ENCODE results near the gene TMEM154.

DNA sequence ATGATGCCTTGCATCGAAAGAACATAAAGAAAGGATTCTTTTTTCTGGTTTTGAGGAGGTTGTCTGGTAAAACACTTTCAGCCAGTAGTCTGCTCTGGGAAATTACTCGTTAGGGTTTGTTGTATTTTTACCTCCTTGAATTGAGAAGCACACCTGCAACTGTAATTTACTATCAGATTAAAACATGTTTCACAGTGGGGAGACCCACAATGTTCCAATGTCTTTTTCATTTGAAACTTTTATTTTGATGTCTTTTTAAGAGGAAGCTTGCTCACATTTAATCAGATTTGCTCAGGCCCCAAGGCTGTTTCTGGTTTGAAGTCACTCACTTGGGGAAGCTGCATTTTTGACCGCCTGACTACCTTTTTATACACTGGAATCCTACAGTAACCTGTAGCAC, 12.0 kb downstream of the TMEM154 start:
- TF ChIP-seq, protein P1, sequence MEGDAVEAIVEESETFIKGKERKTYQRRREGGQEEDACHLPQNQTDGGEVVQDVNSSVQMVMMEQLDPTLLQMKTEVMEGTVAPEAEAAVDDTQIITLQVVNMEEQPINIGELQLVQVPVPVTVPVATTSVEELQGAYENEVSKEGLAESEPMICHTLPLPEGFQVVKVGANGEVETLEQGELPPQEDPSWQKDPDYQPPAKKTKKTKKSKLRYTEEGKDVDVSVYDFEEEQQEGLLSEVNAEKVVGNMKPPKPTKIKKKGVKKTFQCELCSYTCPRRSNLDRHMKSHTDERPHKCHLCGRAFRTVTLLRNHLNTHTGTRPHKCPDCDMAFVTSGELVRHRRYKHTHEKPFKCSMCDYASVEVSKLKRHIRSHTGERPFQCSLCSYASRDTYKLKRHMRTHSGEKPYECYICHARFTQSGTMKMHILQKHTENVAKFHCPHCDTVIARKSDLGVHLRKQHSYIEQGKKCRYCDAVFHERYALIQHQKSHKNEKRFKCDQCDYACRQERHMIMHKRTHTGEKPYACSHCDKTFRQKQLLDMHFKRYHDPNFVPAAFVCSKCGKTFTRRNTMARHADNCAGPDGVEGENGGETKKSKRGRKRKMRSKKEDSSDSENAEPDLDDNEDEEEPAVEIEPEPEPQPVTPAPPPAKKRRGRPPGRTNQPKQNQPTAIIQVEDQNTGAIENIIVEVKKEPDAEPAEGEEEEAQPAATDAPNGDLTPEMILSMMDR (IDR thresholded peaks at IDR 0.05 in 8 of 11, conservative IDR thresholded peaks at IDR 0.05 in 3 of 11), result no peak
- no peak for TF ChIP-seq POLR2A (IDR thresholded peaks at IDR 0.05)

Measured in spleen (tissue), 7 donors.